Endothelial cell of umbilical vein (primary cell): Measurements from ENCODE around the gene NRXN3.

ENCODE experiments used
- EZH2 ChIP-seq: IDR thresholded peaks from 2 replicates; pipeline ENCODE4 v1.6.1; 2012; ENCODE audit warnings: borderline replicate concordance, low read depth, mild to moderate bottlenecking, moderate library complexity, low read length, inconsistent platforms; ENCODE audit not compliant: severe bottlenecking
- FOS ChIP-seq: IDR thresholded peaks from 2 replicates; pipeline ENCODE4 v1.6.1; 2011; ENCODE audit warnings: mild to moderate bottlenecking, low read length, moderate library complexity, borderline replicate concordance; ENCODE audit not compliant: insufficient read depth
- GATA2 ChIP-seq: IDR thresholded peaks from 2 replicates; pipeline ENCODE4 v1.7.0; 2011; ENCODE audit warnings: low read depth, mild to moderate bottlenecking, moderate library complexity, mixed read lengths, low read length; ENCODE audit not compliant: insufficient read length, insufficient read depth
- MYC ChIP-seq: IDR thresholded peaks from one replicate; pipeline ENCODE4 v1.6.1; 2011; ENCODE audit warnings: mild to moderate bottlenecking, low read depth, low read length
- POLR2A ChIP-seq: IDR thresholded peaks from 2 replicates; pipeline ENCODE4 v1.6.1; 2012; ENCODE audit warnings: low read depth, mild to moderate bottlenecking, control low read depth, low read length
- TF ChIP-seq, protein P1 (sequence below), 2 donors: IDR thresholded peaks; 1 replicate in 1 of 2; 2 replicates in 1 of 2; pipeline ENCODE4 v1.5.1; 2011; ENCODE audit warnings: low read length in 2 of 2, mild to moderate bottlenecking in 2 of 2, moderate library complexity in 2 of 2, control low read depth in 1 of 2, inconsistent platforms in 1 of 2, low read depth in 1 of 2; ENCODE audit not compliant: insufficient read depth in 1 of 2; ENCODE audit errors: extremely low read depth in 1 of 2

GRCh38 chr14:79383031-79383430, 1212.9 kb downstream of the NRXN3 start:
- TF ChIP-seq GATA2 = no peak
- no peak for TF ChIP-seq POLR2A
- no peak for TF ChIP-seq EZH2
- TF ChIP-seq, protein P1, sequence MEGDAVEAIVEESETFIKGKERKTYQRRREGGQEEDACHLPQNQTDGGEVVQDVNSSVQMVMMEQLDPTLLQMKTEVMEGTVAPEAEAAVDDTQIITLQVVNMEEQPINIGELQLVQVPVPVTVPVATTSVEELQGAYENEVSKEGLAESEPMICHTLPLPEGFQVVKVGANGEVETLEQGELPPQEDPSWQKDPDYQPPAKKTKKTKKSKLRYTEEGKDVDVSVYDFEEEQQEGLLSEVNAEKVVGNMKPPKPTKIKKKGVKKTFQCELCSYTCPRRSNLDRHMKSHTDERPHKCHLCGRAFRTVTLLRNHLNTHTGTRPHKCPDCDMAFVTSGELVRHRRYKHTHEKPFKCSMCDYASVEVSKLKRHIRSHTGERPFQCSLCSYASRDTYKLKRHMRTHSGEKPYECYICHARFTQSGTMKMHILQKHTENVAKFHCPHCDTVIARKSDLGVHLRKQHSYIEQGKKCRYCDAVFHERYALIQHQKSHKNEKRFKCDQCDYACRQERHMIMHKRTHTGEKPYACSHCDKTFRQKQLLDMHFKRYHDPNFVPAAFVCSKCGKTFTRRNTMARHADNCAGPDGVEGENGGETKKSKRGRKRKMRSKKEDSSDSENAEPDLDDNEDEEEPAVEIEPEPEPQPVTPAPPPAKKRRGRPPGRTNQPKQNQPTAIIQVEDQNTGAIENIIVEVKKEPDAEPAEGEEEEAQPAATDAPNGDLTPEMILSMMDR (IDR thresholded peaks at IDR 0.05; ENCODE audit: extremely low read depth in 1 of 2, insufficient read depth in 1 of 2, low read depth in 1 of 2, low read length in 2 of 2) = no peak
- no peak for TF ChIP-seq FOS
- TF ChIP-seq MYC = no peak
